A172 (cell line): ENCODE data around the gene YARS1. TPM values are rescaled to one million over a fixed set of nuclear protein-coding genes. Genes with fewer than 3 reads are reported as not detected.

Experiments used
- DNase-seq: peaks from one replicate; pipeline ENCODE4 v3.0.0-alpha.2; 2015; ENCODE audit warnings: low spot score
- total RNA-seq: library from RNA; depleted of rRNA; stranded (reverse); fragments of >200 nt; shearing (Covaris generic); gene quantifications from 2 replicates; pipeline ENCODE4 v1.2.3, GENCODE V29; 2014

YARS1 gene
- total RNA-seq, 1 experiment from 2014 or later: 79.1 TPM

- DNase-seq: no peak
Measured at GRCh38 chr1:32765570-32766327, 51.4 kb downstream of the YARS1 start.

- DNase-seq: no peak
Measured at GRCh38 chr1:32764826-32765569, 52.2 kb downstream of the YARS1 start.

GRCh38 chr1:32763221-32763620, 53.9 kb downstream of the YARS1 start:
- DNase-seq: no peak

- DNase-seq: no peak
Measured at GRCh38 chr1:32761936-32762335, 55.2 kb downstream of the YARS1 start.

GRCh38 chr1:32761253-32761877, 55.8 kb downstream of the YARS1 start:
- DNase-seq: peak; percentile 76

GRCh38 chr1:32759997-32760623, 57.0 kb downstream of the YARS1 start:
- peak; percentile 89 for DNase-seq

GRCh38 chr1:32759521-32759981, 57.6 kb downstream of the YARS1 start:
- DNase-seq: peak; percentile 38

- no peak for DNase-seq
Measured at GRCh38 chr1:32758795-32759430, 58.2 kb downstream of the YARS1 start.

- no peak for DNase-seq
Measured at GRCh38 chr1:32758177-32758794, 58.9 kb downstream of the YARS1 start.

GRCh38 chr1:32757213-32757895, 59.8 kb downstream of the YARS1 start:
- DNase-seq: no peak

GRCh38 chr1:32755810-32756159, 61.4 kb downstream of the YARS1 start:
- no peak for DNase-seq

GRCh38 chr1:32755098-32755809, 61.9 kb downstream of the YARS1 start:
- DNase-seq: no peak

- DNase-seq: no peak
Measured at GRCh38 chr1:32754317-32755097, 62.7 kb downstream of the YARS1 start.

GRCh38 chr1:32753532-32754316, 63.4 kb downstream of the YARS1 start:
- DNase-seq: no peak

GRCh38 chr1:32749771-32750170, 67.4 kb downstream of the YARS1 start:
- no peak for DNase-seq

- DNase-seq: no peak
Measured at GRCh38 chr1:32749332-32749731, 67.8 kb downstream of the YARS1 start.

GRCh38 chr1:32748926-32749325, 68.2 kb downstream of the YARS1 start:
- DNase-seq: no peak

GRCh38 chr1:32748348-32748747, 68.8 kb downstream of the YARS1 start:
- no peak for DNase-seq
